Stimulated activated CD4-positive, alpha-beta T cell treated with anti-CD3 and anti-CD28 coated beads, Interleukin-4, amount 100 ng/mL, for 24 hours (primary cell): ENCODE results near the gene KCTD5.
A peak's percentile ranks its signal among the peaks of the same experiment; 100 is the strongest.
"Not testable (repeated sequence)": the region's sequence is repeated elsewhere in the genome, so short reads cannot be mapped to it uniquely, and the experiment has no call there.

Experiments
- DNase-seq: peaks from one replicate; pipeline ENCODE4 v3.0.0-alpha.2; 2020

The KCTD5 gene

GRCh38 chr16:2710711-2711231 lies 28.4 kb downstream of the KCTD5 start:
- DNase-seq: no peak

GRCh38 chr16:2711370-2712062 lies 29.2 kb downstream of the KCTD5 start:
- DNase-seq: no peak

- no peak for DNase-seq
These were observed 29.7 kb downstream of the KCTD5 start for GRCh38 chr16:2712063-2712441.

GRCh38 chr16:2712546-2712945 lies 30.2 kb downstream of the KCTD5 start:
- DNase-seq: no peak

- no peak for DNase-seq
These were observed 31.2 kb downstream of the KCTD5 start for GRCh38 chr16:2713523-2713922.

GRCh38 chr16:2713985-2714774 lies 31.9 kb downstream of the KCTD5 start:
- DNase-seq: no peak

GRCh38 chr16:2715064-2715463 lies 32.7 kb downstream of the KCTD5 start:
- no peak for DNase-seq

GRCh38 chr16:2715519-2715918 lies 33.2 kb downstream of the KCTD5 start:
- DNase-seq: peak; percentile 79

- no peak for DNase-seq
These were observed 33.9 kb downstream of the KCTD5 start for GRCh38 chr16:2715966-2716885.

- DNase-seq: no peak
These were observed 34.6 kb downstream of the KCTD5 start for GRCh38 chr16:2716948-2717347.

GRCh38 chr16:2717383-2718263 lies 35.3 kb downstream of the KCTD5 start:
- DNase-seq: no peak

GRCh38 chr16:2719328-2720063 lies 37.2 kb downstream of the KCTD5 start:
- no peak for DNase-seq

- DNase-seq: no peak
These were observed 37.7 kb downstream of the KCTD5 start, which contains the start of gene PRSS27 for GRCh38 chr16:2720064-2720457. Gene PRSS27 (minus strand): TSS chr16:2720224. CDS start chr16:2720160, 64 bp downstream.

- DNase-seq: peak; percentile 89
These were observed 38.7 kb downstream of the KCTD5 start for GRCh38 chr16:2720719-2721633.

- DNase-seq: not testable (repeated sequence)
These were observed 39.4 kb downstream of the KCTD5 start for GRCh38 chr16:2721634-2722173.

GRCh38 chr16:2724088-2724676 lies 41.9 kb downstream of the KCTD5 start:
- DNase-seq: no peak

- DNase-seq: no peak
These were observed 42.6 kb downstream of the KCTD5 start for GRCh38 chr16:2724816-2725348.

GRCh38 chr16:2726923-2727322 lies 44.6 kb downstream of the KCTD5 start:
- no peak for DNase-seq

GRCh38 chr16:2728034-2728433 lies 45.7 kb downstream of the KCTD5 start:
- DNase-seq: no peak
